Erythroblast (primary cell): ENCODE data around the gene PLCXD1.
"Not testable (repeated sequence)": the region's sequence is repeated elsewhere in the genome, so short reads cannot be mapped to it uniquely, and the experiment has no call there.

Source experiments
- DNase-seq, 2 experiments: peaks; one replicate each; lab custom pipeline; 2025; lab: John Stamatoyannopoulos, UW
- GATA1 ChIP-seq: IDR thresholded peaks from 2 replicates; pipeline ENCODE4 v1.6.1; 2011; ENCODE audit warnings: low read depth, mild to moderate bottlenecking, control low read depth, low read length, moderate library complexity
- POLR2A ChIP-seq: IDR thresholded peaks from 2 replicates; pipeline ENCODE4 v1.6.1; 2011; ENCODE audit warnings: mild to moderate bottlenecking, low read length

Gene PLCXD1

GRCh38 chrX:275476-275966, 5.7 kb upstream of the PLCXD1 start:
- no peak for DNase-seq
- TF ChIP-seq POLR2A (no peak), GATA1 (no peak)

DNA sequence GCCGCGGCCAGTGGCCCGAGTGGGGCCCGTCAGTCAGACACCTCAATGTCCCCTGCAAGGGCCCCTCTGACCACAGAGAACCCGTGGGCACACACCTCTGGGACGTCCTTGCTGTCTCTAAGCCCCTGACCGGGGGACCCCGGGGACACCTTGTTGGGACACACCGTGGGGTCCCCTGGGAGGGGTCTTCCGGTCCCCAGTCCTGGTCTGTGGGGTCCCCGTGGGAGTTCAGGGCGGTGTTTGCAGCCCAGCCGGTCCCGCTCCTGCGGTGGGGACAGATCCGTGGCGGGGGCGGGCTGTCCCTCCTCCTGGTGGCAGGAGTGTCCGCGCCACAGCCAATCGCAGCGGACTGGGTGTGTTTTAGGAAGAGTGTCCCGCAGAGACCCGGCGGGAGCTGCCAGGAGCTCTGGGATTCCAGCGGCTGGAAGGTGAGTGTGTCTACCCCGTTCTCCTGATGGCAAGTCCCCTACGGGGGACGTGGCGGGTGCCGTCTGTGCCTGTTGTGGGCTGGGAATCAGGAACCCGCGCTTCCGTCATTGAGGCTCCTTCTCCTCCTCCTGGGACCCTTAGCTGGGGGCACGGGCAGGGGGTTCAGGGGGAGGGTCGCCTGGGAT, 5.1 kb upstream of the PLCXD1 start:
- TF ChIP-seq GATA1 (no peak), POLR2A (peak; percentile 30)
- DNase-seq: no peak

GRCh38 chrX:276581-277201, 4.5 kb upstream of the PLCXD1 start:
- DNase-seq: no peak
- TF ChIP-seq GATA1 (no peak), POLR2A (no peak)

DNA sequence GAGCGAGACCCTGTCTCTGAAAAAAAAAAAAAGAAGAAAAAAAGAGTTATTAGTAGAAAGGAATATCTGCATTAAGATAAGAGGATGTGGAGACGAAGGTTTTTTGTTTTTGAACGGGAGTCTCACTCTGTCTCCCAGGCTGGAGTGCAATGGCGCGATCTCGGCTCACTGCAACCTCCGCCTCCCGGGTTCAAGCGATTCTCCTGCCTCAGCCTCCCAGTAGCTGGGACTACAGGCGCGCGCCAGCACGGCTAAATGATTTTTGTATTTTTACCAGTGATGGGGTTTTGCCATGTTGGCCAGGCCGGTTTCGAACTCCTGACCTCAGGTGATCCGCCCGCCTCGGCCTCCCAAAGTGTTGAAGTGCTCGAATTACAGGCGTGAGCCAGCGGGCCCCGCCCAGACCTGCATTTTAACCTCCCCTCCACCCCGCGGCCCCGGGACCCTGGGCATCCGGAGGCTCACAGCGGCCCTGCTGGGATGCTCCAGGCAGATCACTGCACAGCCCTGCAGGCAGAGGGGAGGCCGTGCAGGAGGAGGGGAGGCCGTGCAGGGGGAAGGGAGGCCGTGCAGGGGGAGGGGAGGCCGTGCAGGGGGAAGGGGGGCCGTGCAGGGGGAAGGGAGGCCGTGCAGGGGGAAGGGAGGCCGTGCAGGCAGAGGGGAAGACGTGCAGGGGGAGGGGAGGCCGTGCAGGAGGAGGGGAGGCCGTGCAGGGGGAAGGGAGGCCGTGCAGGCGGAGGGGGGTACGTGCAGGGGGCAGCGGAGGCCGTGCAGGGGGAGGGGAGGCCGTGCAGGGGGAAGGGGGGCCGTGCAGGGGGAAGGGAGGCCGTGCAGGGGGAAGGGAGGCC, 1.2 kb upstream of the PLCXD1 start:
- DNase-seq: not testable (repeated sequence)

DNA sequence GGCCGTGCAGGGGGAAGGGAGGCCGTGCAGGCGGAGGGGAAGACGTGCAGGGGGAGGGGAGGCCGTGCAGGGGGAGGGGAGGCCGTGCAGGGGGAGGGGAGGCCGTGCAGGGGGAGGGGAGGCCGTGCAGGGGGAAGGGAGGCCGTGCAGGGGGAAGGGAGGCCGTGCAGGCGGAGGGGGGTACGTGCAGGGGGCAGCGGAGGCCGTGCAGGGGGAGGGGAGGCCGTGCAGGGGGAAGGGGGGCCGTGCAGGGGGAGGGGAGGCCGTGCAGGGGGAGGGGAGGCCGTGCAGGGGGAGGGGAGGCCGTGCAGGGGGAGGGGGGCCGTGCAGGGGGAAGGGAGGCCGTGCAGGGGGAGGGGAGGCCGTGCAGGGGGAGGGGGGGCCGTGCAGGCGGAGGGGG, 459 bp upstream of the PLCXD1 start:
- DNase-seq: not testable (repeated sequence)

DNA sequence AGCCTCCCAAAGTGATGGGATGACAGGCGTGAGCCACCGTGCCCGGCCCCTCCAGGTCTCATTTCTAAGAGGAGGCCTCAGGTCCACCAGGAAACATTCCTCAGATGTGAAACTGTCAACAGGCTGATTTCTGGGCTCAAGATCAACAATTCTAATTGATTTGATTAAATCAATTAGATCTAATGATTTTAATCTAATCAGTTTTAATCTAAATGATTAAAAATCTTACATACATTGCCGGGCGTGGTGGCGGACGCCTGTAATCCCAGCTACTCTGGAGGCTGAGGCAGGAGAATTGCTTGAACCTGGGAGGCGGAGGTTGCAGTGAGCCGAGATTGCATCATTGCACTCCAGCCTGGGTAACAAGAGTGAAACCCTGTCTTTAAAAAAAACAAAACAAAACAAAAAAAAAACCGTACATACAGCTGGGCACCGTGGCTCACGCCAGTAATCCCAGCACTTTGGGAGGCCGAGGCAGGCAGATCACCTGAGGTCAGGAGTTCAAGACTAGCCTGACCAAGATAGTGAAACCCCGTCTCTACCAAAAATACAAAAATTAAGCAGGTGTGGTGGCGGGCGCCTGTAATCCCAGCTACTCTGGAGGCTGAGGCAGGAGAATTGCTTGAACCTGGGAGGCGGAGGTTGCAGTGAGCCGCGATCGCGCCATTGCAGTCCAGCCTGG, 960 bp downstream of the PLCXD1 start:
- DNase-seq: not testable (repeated sequence)

DNA sequence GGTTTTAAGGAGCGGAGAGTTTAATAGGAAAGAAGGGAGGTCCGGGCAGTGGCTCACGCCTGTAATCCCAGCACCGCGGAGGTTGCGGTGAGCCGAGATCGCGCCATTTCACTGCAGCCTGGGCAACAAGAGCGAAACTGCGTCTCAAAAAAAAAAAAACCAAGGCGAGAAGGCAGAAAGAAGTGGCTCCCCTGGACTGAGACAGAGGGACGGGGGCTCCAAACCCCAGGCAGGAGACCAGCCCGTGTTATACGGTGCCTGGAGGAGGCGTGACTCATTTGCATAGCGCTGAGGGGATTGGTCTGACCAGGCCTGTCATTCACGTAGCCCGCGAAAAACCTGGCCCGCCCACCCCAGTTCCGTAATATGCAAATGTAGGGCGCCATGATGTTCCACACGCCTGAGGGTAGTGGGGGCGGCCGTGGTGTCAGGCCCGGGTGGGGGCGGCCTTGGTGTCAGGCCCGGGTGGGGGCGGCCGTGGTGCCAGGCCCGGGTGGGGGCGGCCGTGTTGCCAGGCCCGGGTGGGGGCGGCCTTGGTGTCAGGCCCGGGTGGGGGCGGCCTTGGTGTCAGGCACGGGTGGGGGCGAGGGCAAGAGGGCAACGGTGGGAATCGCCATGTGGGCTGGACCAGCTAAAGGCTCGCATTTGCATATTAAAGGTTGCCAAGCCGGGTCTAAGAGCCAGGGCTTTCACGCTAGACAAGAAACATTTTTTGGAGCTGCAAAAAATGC, 2.1 kb downstream of the PLCXD1 start:
- no peak for DNase-seq
- TF ChIP-seq GATA1 (no peak), POLR2A (peak; percentile 75)

DNA sequence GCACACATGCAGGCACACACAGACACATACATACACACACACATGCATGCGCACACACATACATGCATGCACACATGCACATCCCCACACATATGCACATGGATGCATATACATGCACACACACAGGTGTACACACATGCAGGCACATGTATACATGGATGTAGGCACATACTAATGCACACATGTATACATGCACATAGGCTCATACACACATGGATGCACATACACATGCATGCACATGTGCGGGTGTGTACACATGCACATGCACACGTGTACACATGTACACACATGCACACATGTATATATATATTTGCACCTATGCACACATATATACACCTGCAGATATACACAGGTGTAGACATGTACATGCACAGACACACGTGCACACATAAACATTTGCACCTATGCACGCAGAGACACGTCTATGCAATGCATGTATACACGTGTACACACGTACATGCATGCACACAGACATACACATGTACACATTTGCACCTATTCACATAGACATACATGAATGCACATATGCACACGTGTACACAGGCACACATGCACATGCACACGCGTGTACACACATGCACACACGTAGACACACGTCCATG, 4.0 kb downstream of the PLCXD1 start:
- DNase-seq: no peak
- TF ChIP-seq GATA1 (no peak), POLR2A (no peak)

DNA sequence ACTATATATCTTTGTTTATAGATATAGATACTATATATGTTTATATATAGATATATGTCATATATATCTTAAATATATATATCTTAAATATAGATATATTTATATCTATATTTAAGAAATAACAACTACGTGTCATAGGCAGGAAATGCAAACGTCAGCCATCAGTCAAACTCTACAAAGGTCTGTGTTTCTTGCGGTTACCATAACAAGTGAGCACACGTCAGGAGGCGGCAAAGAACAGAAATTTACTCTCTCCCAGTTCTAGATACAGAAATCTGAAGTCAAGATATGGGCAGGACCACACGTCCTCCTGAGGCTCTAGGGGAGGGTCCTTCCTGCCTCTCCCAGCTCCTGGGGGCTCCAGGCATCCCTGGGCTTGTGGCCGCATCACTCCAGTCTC, 6.5 kb downstream of the PLCXD1 start:
- no peak for DNase-seq
- TF ChIP-seq GATA1 (no peak), POLR2A (no peak)

DNA sequence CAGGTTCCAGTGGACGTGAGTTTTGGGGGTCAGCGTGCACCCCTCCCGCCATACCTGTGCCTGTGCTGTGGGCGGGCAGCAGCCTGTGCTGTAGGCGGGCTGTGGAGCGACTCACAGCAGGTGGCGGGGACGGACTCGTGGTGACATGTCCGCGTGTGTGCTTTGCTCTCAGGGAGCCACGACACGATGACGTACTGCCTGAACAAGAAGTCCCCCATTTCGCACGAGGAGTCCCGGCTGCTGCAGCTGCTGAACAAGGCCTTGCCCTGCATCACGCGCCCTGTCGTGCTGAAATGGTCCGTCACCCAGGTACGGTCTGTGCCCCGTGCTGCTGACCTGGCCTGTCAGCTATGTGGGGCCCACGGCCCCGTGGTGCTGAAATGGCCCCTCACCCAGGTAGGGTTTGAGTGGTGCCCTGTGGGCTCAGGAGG, 7.4 kb downstream of the PLCXD1 start:
- DNase-seq: no peak
- TF ChIP-seq POLR2A: no peak
- TF ChIP-seq GATA1: no peak

- no peak for TF ChIP-seq GATA1
- no peak for TF ChIP-seq POLR2A
- no peak for DNase-seq
Observed at GRCh38 chrX:290476-291166, 9.4 kb downstream of the PLCXD1 start.

GRCh38 chrX:291411-291901, 10.3 kb downstream of the PLCXD1 start:
- no peak for DNase-seq
- TF ChIP-seq GATA1 (no peak), POLR2A (no peak)
